Keratinocyte (primary cell): ENCODE data around the gene RRAD. TPM values are rescaled to one million over a fixed set of nuclear protein-coding genes. Genes with fewer than 3 reads are reported as not detected.
A peak's percentile ranks its signal among the peaks of the same experiment; 100 is the strongest.

ENCODE experiments used
- DNase-seq: peaks from one replicate; pipeline ENCODE4 v3.0.0-alpha.2; 2011; ENCODE audit warnings: low read depth, missing footprints, low spot score
- FAIRE-seq: peaks from 2 replicates; lab custom pipeline; 2011; peaks lifted over from hg19 to GRCh38; lab: Jason Lieb, UNC
- H2AFZ ChIP-seq: 2 replicates; pipeline ENCODE4 v1.6.0; 2012; ENCODE audit warnings: low read length, control low read depth, inconsistent platforms; ENCODE audit not compliant: control insufficient read depth
- H3K27ac ChIP-seq: 2 replicates; pipeline ENCODE4 v1.5.1; 2011; ENCODE audit warnings: low read length; ENCODE audit not compliant: control insufficient read depth, insufficient read depth
- H3K27me3 ChIP-seq: 3 replicates; pipeline ENCODE4 v1.6.0; 2011; ENCODE audit warnings: low read length; ENCODE audit not compliant: control insufficient read depth, insufficient read depth; ENCODE audit errors: extremely low read depth
- H3K36me3 ChIP-seq, 2 experiments: 2 replicates in 1 of 2; 3 replicates in 1 of 2; pipeline ENCODE4 v1.5.1; 2011; ENCODE audit warnings: low read length in 2 of 2, mild to moderate bottlenecking in 1 of 2; ENCODE audit not compliant: control insufficient read depth in 2 of 2, insufficient read depth in 2 of 2; ENCODE audit errors: extremely low read depth in 1 of 2
- H3K4me1 ChIP-seq: 3 replicates; pipeline ENCODE4 v1.5.1; 2011; ENCODE audit warnings: low read length; ENCODE audit not compliant: control insufficient read depth, insufficient read depth; ENCODE audit errors: extremely low read depth
- H3K4me2 ChIP-seq: 3 replicates; pipeline ENCODE4 v1.6.0; 2011; ENCODE audit warnings: low read depth, low read length; ENCODE audit not compliant: control insufficient read depth, insufficient read depth; ENCODE audit errors: extremely low read depth
- H3K4me3 ChIP-seq, 3 experiments: fragments of 200-600 bp in 1 of 3; sonication (generic) in 1 of 3; 2 replicates in 2 of 3; 3 replicates in 1 of 3; pipeline ENCODE4 v1.5.1; 2011 to 2016; ENCODE audit warnings: low read length in 3 of 3, mild to moderate bottlenecking in 3 of 3, control low read depth in 2 of 3, inconsistent platforms in 1 of 3, low read depth in 1 of 3, mixed read lengths in 1 of 3, mixed run types in 1 of 3, moderate library complexity in 1 of 3; ENCODE audit not compliant: control insufficient read depth in 2 of 3, insufficient read depth in 2 of 3; ENCODE audit errors: extremely low read depth in 1 of 3
- H3K79me2 ChIP-seq: 2 replicates; pipeline ENCODE4 v1.6.0; 2012; ENCODE audit warnings: low read length; ENCODE audit not compliant: control insufficient read depth, insufficient read depth
- H3K9ac ChIP-seq: 3 replicates; pipeline ENCODE4 v1.6.0; 2011; ENCODE audit warnings: low read length; ENCODE audit not compliant: control insufficient read depth, insufficient read depth; ENCODE audit errors: extremely low read depth
- H3K9me1 ChIP-seq: 3 replicates; pipeline ENCODE4 v1.6.0; 2011; ENCODE audit warnings: low read length; ENCODE audit not compliant: control insufficient read depth, insufficient read depth; ENCODE audit errors: extremely low read depth
- H3K9me3 ChIP-seq: 2 replicates; pipeline ENCODE4 v1.5.1; 2012; ENCODE audit warnings: low read depth, low read length; ENCODE audit not compliant: control insufficient read depth
- H4K20me1 ChIP-seq: 3 replicates; pipeline ENCODE4 v1.6.0; 2011; ENCODE audit warnings: low read length; ENCODE audit not compliant: control insufficient read depth, insufficient read depth; ENCODE audit errors: extremely low read depth
- EZH2 ChIP-seq: IDR thresholded peaks from one replicate; pipeline ENCODE4 v1.6.1; 2012; ENCODE audit warnings: inconsistent platforms, mild to moderate bottlenecking, low read length, moderate library complexity
- dilution Hi-C: fragments of 300-500 bp; cut with MboI; formaldehyde crosslinking; loops from one replicate; pipeline ENCODE4 v1.7.0; 2020; ENCODE audit warnings: low sequenced_read_pairs; ENCODE audit not compliant: extremely low pct_ligation_motif_present
- polyA plus RNA-seq, 5 experiments: library from polyadenylated mRNA; depleted of rRNA in 3 of 5; stranded (reverse) in 3 of 5; stranded (forward) in 1 of 5; unstranded in 1 of 5; fragments of >200 nt; gene quantifications; 1 replicate in 1 of 5; 2 replicates in 3 of 5; 3 replicates in 1 of 5; pipeline versions ENCODE4 v1.2.1 to v1.2.3, GENCODE V29; 2011 to 2012; ENCODE audit warnings: missing spikeins in 2 of 5, low read depth in 1 of 5, low replicate concordance in 1 of 5
- TF ChIP-seq, protein P1 (sequence below), 3 experiments: IDR thresholded peaks in 1 of 3; conservative IDR thresholded peaks in 1 of 3; optimal IDR thresholded peaks in 1 of 3; 2 replicates in 2 of 3; 3 replicates in 1 of 3; pipeline versions ENCODE3 to v1.5.1; 2011; ENCODE audit warnings: low read length in 3 of 3, mild to moderate bottlenecking in 3 of 3, moderate library complexity in 2 of 3, control low read depth in 1 of 3, inconsistent platforms in 1 of 3; ENCODE audit not compliant: insufficient read depth in 2 of 3; ENCODE audit errors: extremely low read depth in 1 of 3

Gene RRAD
- polyA plus RNA-seq, 1 donor (not counting 4 experiments of a cell fraction or from before 2014, with no cell fraction given) = 2.7 TPM

DNA sequence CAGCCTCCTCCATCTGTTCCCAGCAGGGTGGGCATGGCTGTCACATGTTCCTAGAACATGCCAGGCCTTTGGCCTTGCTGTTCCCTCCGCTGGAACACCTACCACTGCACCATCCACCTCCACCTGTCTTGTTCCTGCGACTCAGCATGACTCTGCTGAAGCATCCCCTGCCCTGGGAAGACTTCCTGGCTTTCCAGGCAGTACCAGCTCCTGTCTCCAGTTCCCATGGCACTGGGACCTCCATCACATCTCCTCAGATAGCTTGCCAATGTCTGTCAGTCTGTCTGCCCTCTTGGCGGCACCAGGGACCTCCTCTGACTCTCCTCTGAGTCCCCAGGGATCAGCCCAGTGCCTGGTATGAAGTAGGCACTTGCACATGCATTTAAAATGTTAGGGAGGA lies 29.3 kb downstream of the RRAD start:
- no peak for DNase-seq
- Histone ChIP-seq H3K27me3 (no peaks in the 10 kb centered on the region), H2AFZ (no peak overlapping the region), H3K36me3 (peaks cover 0 to 1% of the 10 kb centered on the region in 2 experiments), H3K9me3 (no peaks in the 10 kb centered on the region), H3K9ac (peak overlapping the region; percentile 18), H3K4me3 (no peak overlapping the region), H3K9me1 (no peaks in the 10 kb centered on the region), H3K27ac (peak overlapping the region; percentile 53), H4K20me1 (no peaks in the 10 kb centered on the region), H3K79me2 (no peaks in the 10 kb centered on the region), H3K4me1 (peaks cover 25% of the 10 kb centered on the region), H3K4me2 (peak overlapping the region; percentile 1)
- no peak for TF ChIP-seq EZH2
- TF ChIP-seq, protein P1, sequence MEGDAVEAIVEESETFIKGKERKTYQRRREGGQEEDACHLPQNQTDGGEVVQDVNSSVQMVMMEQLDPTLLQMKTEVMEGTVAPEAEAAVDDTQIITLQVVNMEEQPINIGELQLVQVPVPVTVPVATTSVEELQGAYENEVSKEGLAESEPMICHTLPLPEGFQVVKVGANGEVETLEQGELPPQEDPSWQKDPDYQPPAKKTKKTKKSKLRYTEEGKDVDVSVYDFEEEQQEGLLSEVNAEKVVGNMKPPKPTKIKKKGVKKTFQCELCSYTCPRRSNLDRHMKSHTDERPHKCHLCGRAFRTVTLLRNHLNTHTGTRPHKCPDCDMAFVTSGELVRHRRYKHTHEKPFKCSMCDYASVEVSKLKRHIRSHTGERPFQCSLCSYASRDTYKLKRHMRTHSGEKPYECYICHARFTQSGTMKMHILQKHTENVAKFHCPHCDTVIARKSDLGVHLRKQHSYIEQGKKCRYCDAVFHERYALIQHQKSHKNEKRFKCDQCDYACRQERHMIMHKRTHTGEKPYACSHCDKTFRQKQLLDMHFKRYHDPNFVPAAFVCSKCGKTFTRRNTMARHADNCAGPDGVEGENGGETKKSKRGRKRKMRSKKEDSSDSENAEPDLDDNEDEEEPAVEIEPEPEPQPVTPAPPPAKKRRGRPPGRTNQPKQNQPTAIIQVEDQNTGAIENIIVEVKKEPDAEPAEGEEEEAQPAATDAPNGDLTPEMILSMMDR (optimal IDR thresholded peaks at IDR 0.05 in 1 of 3, IDR thresholded peaks at IDR 0.05 in 1 of 3, conservative IDR thresholded peaks at IDR 0.05 in 1 of 3; ENCODE audit: extremely low read depth in 1 of 3, insufficient read depth in 2 of 3, low read length in 3 of 3) = no peak
- dilution Hi-C loops = no loop called here
- no peak for FAIRE-seq

DNA sequence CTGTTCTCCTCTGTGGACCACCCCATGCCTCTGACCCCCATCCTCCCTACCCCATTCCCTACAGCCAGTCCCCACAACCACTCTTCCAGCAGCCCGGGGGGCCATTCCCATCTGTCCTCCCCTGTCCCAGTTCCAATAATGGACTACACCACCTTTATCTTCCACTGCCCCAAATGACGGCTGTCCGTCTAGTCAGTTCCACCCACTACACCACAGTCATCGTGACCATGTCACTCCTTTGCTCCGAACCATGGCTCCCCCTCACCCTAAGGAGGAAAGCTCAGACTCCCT lies 29.7 kb downstream of the RRAD start:
- Histone ChIP-seq H3K9me3 (no peaks in the 10 kb centered on the region), H4K20me1 (peaks cover 2% of the 10 kb centered on the region), H3K9ac (no peak overlapping the region), H3K4me3 (no peak overlapping the region), H3K79me2 (no peaks in the 10 kb centered on the region), H3K9me1 (no peaks in the 10 kb centered on the region), H3K27ac (no peak overlapping the region), H2AFZ (no peak overlapping the region), H3K27me3 (no peaks in the 10 kb centered on the region), H3K4me1 (peaks cover 25% of the 10 kb centered on the region), H3K4me2 (no peak overlapping the region), H3K36me3 (peaks cover 0 to 1% of the 10 kb centered on the region in 2 experiments)
- DNase-seq (no peak), FAIRE-seq (no peak)
- dilution Hi-C loops = no loop called here
- TF ChIP-seq EZH2 = no peak
- TF ChIP-seq, protein P1 (optimal IDR thresholded peaks at IDR 0.05 in 1 of 3, IDR thresholded peaks at IDR 0.05 in 1 of 3, conservative IDR thresholded peaks at IDR 0.05 in 1 of 3; ENCODE audit: extremely low read depth in 1 of 3, insufficient read depth in 2 of 3, low read length in 3 of 3) = no peak
